ACC112 (cell line): Measurements from ENCODE around the gene WNT2.
"Not testable (repeated sequence)": the region's sequence is repeated elsewhere in the genome, so short reads cannot be mapped to it uniquely, and the experiment has no call there.

Experiments
- H2AFZ ChIP-seq: fragments of 200-600 bp; sonication (generic); one replicate; pipeline ENCODE4 v1.6.0; 2017; ENCODE audit warnings: antibody characterized with exemption, low read length; ENCODE audit not compliant: unreplicated experiment
- H3K27ac ChIP-seq: fragments of 200-600 bp; sonication (generic); 2 replicates; pipeline ENCODE4 v1.5.1; 2014; ENCODE audit warnings: low read depth, mild to moderate bottlenecking, antibody characterized with exemption, low read length, moderate library complexity
- H3K27me3 ChIP-seq: fragments of 200-600 bp; sonication (generic); 2 replicates; pipeline ENCODE4 v1.6.1; 2014; ENCODE audit warnings: mild to moderate bottlenecking, antibody characterized with exemption, low read length, moderate library complexity, mixed read lengths; ENCODE audit not compliant: insufficient read depth
- H3K36me3 ChIP-seq: fragments of 200-600 bp; sonication (generic); 2 replicates; pipeline ENCODE4 v1.6.1; 2016; ENCODE audit warnings: mild to moderate bottlenecking, antibody characterized with exemption, low read length, moderate library complexity, mixed read lengths; ENCODE audit not compliant: insufficient read depth
- H3K4me1 ChIP-seq: fragments of 200-600 bp; sonication (generic); one replicate; pipeline ENCODE4 v1.6.1; 2016; ENCODE audit warnings: low read length, mixed read lengths; ENCODE audit not compliant: insufficient read depth, unreplicated experiment, control insufficient read depth
- H3K4me3 ChIP-seq: fragments of 200-600 bp; sonication (generic); 2 replicates; pipeline ENCODE4 v1.5.1; 2014; ENCODE audit warnings: mild to moderate bottlenecking, low read depth, low read length
- H3K79me2 ChIP-seq: fragments of 200-600 bp; sonication (generic); one replicate; pipeline ENCODE4 v1.6.0; 2016; ENCODE audit warnings: low read length; ENCODE audit not compliant: control insufficient read depth, unreplicated experiment, insufficient read depth

Gene WNT2

GRCh38 chr7:117308891-117309290, 14.0 kb downstream of the WNT2 start:
- Histone ChIP-seq H3K79me2 (no peaks in the 10 kb centered on the region), H3K27ac (no peak overlapping the region), H2AFZ (no peak overlapping the region), H3K4me3 (no peak overlapping the region), H3K27me3 (no peaks in the 10 kb centered on the region), H3K36me3 (no peaks in the 10 kb centered on the region), H3K4me1 (no peaks in the 10 kb centered on the region)

GRCh38 chr7:117302396-117302795, 20.5 kb downstream of the WNT2 start:
- no peaks in the 10 kb centered on the region for H3K79me2 ChIP-seq
- no peak overlapping the region for H3K27ac ChIP-seq
- no peaks in the 10 kb centered on the region for H3K36me3 ChIP-seq
- H3K4me1 ChIP-seq: no peaks in the 10 kb centered on the region
- H3K4me3 ChIP-seq: no peak overlapping the region
- H3K27me3 ChIP-seq: peaks cover 2% of the 10 kb centered on the region; the same call in 1 of the 2 replicates
- no peak overlapping the region for H2AFZ ChIP-seq

GRCh38 chr7:117300506-117300905, 22.4 kb downstream of the WNT2 start:
- H2AFZ ChIP-seq, H3K36me3 ChIP-seq, H3K4me3 ChIP-seq, H3K79me2 ChIP-seq, H3K27ac ChIP-seq, H3K4me1 ChIP-seq, H3K27me3 ChIP-seq: not testable (repeated sequence)

GRCh38 chr7:117297606-117298005, 25.3 kb downstream of the WNT2 start:
- no peak overlapping the region for H3K4me3 ChIP-seq

GRCh38 chr7:117296066-117296465, 26.8 kb downstream of the WNT2 start:
- no peaks in the 10 kb centered on the region for H3K79me2 ChIP-seq
- no peaks in the 10 kb centered on the region for H3K36me3 ChIP-seq
- H3K27me3 ChIP-seq: peaks cover 2% of the 10 kb centered on the region
- no peak overlapping the region for H3K27ac ChIP-seq
- no peak overlapping the region for H2AFZ ChIP-seq
- no peak overlapping the region for H3K4me3 ChIP-seq
- no peaks in the 10 kb centered on the region for H3K4me1 ChIP-seq

More at GRCh38 chr7:117297606-117298005, 25.3 kb downstream of the WNT2 start:
- Histone ChIP-seq H2AFZ (no peak overlapping the region), H3K4me1 (no peaks in the 10 kb centered on the region), H3K27me3 (peaks cover 2% of the 10 kb centered on the region), H3K36me3 (no peaks in the 10 kb centered on the region), H3K79me2 (no peaks in the 10 kb centered on the region), H3K27ac (no peak overlapping the region)

GRCh38 chr7:117285826-117286225, 37.0 kb downstream of the WNT2 start:
- Histone ChIP-seq H3K36me3 (no peaks in the 10 kb centered on the region), H3K79me2 (no peaks in the 10 kb centered on the region), H3K4me3 (no peak overlapping the region), H2AFZ (no peak overlapping the region), H3K27ac (no peak overlapping the region), H3K4me1 (peaks cover 20% of the 10 kb centered on the region), H3K27me3 (no peaks in the 10 kb centered on the region)

- Histone ChIP-seq H2AFZ (no peak overlapping the region), H3K79me2 (no peaks in the 10 kb centered on the region), H3K27ac (no peak overlapping the region), H3K4me1 (peaks cover 20% of the 10 kb centered on the region), H3K27me3 (no peaks in the 10 kb centered on the region), H3K4me3 (no peak overlapping the region), H3K36me3 (no peaks in the 10 kb centered on the region)
These were observed 38.2 kb downstream of the WNT2 start for GRCh38 chr7:117284692-117285091.

- H3K4me1 ChIP-seq: peaks cover 20% of the 10 kb centered on the region
- H2AFZ ChIP-seq: no peak overlapping the region
These were observed 39.1 kb downstream of the WNT2 start for GRCh38 chr7:117283779-117284178.

GRCh38 chr7:117283371-117283770, 39.5 kb downstream of the WNT2 start:
- Histone ChIP-seq H3K27ac (no peak overlapping the region), H3K36me3 (no peaks in the 10 kb centered on the region), H3K4me1 (peaks cover 20% of the 10 kb centered on the region)

More at GRCh38 chr7:117283779-117284178, 39.1 kb downstream of the WNT2 start:
- Histone ChIP-seq H3K36me3 (no peaks in the 10 kb centered on the region), H3K4me3 (no peak overlapping the region), H3K79me2 (no peaks in the 10 kb centered on the region), H3K27me3 (no peaks in the 10 kb centered on the region), H3K27ac (no peak overlapping the region)

GRCh38 chr7:117282239-117282812, 40.5 kb downstream of the WNT2 start:
- H3K36me3 ChIP-seq: no peaks in the 10 kb centered on the region
- no peak overlapping the region for H2AFZ ChIP-seq
- no peaks in the 10 kb centered on the region for H3K27me3 ChIP-seq
- no peaks in the 10 kb centered on the region for H3K79me2 ChIP-seq
- H3K4me1 ChIP-seq: peaks cover 20% of the 10 kb centered on the region
- no peak overlapping the region for H3K4me3 ChIP-seq
- no peak overlapping the region for H3K27ac ChIP-seq

More at GRCh38 chr7:117283371-117283770, 39.5 kb downstream of the WNT2 start:
- Histone ChIP-seq H3K79me2 (no peaks in the 10 kb centered on the region), H2AFZ (no peak overlapping the region), H3K4me3 (no peak overlapping the region), H3K27me3 (no peaks in the 10 kb centered on the region)

- no peak overlapping the region for H3K27ac ChIP-seq
- no peaks in the 10 kb centered on the region for H3K27me3 ChIP-seq
- no peak overlapping the region for H2AFZ ChIP-seq
- H3K4me1 ChIP-seq: peaks cover 20% of the 10 kb centered on the region
- H3K79me2 ChIP-seq: no peaks in the 10 kb centered on the region
- no peaks in the 10 kb centered on the region for H3K36me3 ChIP-seq
- no peak overlapping the region for H3K4me3 ChIP-seq
These were observed 41.3 kb downstream of the WNT2 start for GRCh38 chr7:117281562-117281961.
